ENCODE data around the gene NOXA1.

Gene NOXA1

DNA sequence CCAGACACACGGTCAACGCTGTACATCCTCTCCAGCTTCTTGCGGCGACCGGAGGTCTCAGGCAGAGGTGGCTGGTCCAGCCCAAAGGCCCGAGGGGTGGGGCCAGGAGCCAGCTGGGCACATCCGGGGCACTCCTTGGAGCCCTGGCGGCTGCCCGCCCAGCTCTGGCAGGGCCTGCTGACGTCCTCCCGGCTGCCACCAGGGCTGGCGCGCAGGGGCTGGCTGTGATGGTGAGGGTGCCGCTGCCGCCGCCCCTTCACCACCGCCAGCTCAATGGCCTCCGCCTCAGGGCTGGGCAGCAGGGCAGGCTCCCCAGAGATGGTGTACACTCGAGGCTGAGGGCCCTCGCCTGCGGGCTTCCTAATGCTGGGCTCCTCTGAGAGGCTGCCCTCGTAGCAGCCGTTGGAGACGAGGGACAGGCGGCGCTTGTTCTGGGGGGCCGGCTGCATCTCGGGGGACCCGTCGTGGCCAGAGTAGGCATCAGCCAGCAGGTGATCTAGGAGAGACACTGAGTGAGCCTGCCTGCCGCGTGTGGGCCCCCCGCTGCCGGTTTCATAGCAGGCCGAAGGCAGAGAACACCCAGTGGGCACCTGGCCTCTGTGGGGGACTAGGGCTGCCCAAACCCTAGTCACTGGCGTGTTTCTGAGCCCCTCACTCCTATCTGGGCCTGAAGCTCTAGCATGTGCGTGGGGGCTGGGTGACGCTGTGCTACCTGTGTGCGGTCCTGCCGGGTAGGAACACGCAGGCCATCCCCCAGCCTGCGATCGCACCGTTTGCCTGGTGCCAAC, 34.4 kb downstream of the NOXA1 start:
- TF ChIP-seq CTCF (IDR thresholded peaks at IDR 0.05; ENCODE audit: low read depth, low read length) = no peak
- H3K4me3 ChIP-seq (ENCODE audit: low read depth, low read length) = peak overlapping the region; percentile 72

- H3K4me3 ChIP-seq (ENCODE audit: low read depth, low read length) = peak overlapping the region; percentile 72
- TF ChIP-seq CTCF (IDR thresholded peaks at IDR 0.05; ENCODE audit: low read depth, low read length) = no peak
Observed at GRCh38 chr9:137458194-137459151, 35.3 kb downstream of the NOXA1 start.

- no peak for TF ChIP-seq CTCF (IDR thresholded peaks at IDR 0.05; ENCODE audit: low read depth, low read length)
- H3K4me3 ChIP-seq (ENCODE audit: low read depth, low read length) = peak within 1 kb of the TSS; percentile 72
Observed at GRCh38 chr9:137459152-137459600, 36.0 kb downstream of the NOXA1 start, which contains the start of gene NSMF. Gene NSMF, minus strand, starts transcription at chr9:137459334. Its CDS starts 232 bp downstream, at chr9:137459102.

- no peak for TF ChIP-seq CTCF (IDR thresholded peaks at IDR 0.05; ENCODE audit: low read depth, low read length)
- H3K4me3 ChIP-seq (ENCODE audit: low read depth, low read length) = peak overlapping the region; percentile 72
Observed at GRCh38 chr9:137459601-137460362, 36.6 kb downstream of the NOXA1 start.

DNA sequence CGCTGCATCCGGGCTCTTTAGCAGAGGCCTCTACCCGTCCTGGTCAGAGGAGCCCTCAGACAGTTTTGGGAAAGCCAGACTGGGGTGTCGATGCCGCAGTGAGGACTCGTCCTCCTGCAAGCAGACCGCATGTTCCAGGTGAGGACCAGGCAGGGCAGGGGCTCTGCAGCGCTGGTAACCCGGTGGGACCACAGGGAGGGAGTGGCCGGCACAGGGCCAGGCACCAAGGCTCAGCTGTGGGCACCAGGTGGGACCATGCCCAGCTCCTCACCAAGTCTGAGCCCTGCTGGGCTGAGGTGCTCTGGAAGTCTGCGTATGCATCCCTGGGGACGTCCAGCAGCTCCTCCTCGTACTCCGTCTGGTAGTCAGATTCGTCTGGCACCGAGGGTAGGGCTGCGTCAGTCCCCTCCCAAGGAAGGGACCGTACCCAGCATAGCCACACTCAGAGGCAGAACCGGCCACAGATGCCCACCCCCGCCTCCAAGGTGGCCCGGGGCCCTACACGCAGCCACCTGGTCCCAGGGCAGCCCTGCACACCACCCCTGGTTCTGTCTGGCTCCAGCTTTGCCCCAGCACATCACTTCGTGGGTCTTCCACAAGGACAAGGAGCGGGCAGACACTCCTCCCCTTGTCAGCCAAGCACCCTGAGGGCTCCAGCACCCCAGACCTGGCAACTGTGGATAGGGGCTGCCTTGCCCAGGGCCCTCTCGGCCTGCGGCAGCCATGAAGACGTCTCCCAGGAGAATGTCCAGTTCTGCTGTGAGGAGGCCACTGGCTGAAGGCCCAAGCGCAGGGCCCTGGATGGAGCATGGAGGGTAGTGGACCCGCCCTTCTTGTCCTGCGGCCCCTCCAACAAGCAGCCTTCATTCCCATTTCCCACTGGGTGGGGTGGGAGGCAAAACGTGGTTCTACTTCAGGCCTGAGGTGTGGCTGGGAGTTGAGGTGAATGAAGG, 37.4 kb downstream of the NOXA1 start:
- TF ChIP-seq CTCF (IDR thresholded peaks at IDR 0.05; ENCODE audit: low read depth, low read length) = no peak
- no peak overlapping the region for H3K4me3 ChIP-seq (ENCODE audit: low read depth, low read length)

- TF ChIP-seq CTCF (IDR thresholded peaks at IDR 0.05; ENCODE audit: low read depth, low read length) = no peak
- no peak overlapping the region for H3K4me3 ChIP-seq (ENCODE audit: low read depth, low read length)
Observed at GRCh38 chr9:137461316-137461662, 38.1 kb downstream of the NOXA1 start.
